Measurements from ENCODE around the gene ZEB2. TPM values are rescaled to one million over a fixed set of nuclear protein-coding genes. Genes with fewer than 3 reads are reported as not detected.

ZEB2 gene
- polyA plus RNA-seq, 2 of the 4 experiments (the other 2 are of a cell fraction), result 4.2 to 7.0 TPM

DNA sequence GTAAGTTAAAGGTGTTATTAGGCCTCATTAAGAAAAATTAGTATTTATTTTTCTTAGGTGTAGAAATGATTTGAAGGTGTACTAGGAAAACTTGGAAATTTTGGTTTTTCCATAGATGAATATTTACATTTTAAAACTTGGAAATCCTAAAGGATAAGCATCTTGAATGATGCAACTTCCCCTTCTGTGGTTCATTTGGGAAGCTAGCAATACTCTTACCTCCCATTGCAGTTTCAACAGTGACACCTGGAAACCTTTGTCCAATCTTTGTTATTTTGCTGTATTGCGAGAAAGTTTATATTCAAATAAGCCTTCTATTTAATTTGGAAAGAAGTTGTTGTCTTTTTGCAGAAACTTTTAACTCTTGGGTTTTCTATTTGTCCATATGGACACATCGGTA is 68.5 kb downstream of the ZEB2 start:
- TF ChIP-seq, protein P1, sequence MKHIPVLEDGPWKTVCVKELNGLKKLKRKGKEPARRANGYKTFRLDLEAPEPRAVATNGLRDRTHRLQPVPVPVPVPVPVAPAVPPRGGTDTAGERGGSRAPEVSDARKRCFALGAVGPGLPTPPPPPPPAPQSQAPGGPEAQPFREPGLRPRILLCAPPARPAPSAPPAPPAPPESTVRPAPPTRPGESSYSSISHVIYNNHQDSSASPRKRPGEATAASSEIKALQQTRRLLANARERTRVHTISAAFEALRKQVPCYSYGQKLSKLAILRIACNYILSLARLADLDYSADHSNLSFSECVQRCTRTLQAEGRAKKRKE (CRISPR knock-in tag; IDR thresholded peaks at IDR 0.05; ENCODE audit: low read depth), result no peak
- no peak for TF ChIP-seq SREBF2 (IDR thresholded peaks at IDR 0.05)
- no peak for TF ChIP-seq RCOR1 (IDR thresholded peaks at IDR 0.05; ENCODE audit: low read depth, low read length)
- no peak for TF ChIP-seq NFE2L2 (conservative IDR thresholded peaks at IDR 0.05; ENCODE audit: low read length)
- TF ChIP-seq ZSCAN20 (CRISPR knock-in tag; IDR thresholded peaks at IDR 0.05), result no peak
- TF ChIP-seq CEBPB (IDR thresholded peaks at IDR 0.05), result no peak
- TF ChIP-seq CHD2 (IDR thresholded peaks at IDR 0.05; ENCODE audit: low read length, partially characterized antibody), result no peak
- TF ChIP-seq GATA3 (IDR thresholded peaks at IDR 0.05; ENCODE audit: borderline replicate concordance), result no peak
- ATAC-seq (no peak), DNase-seq (ENCODE audit: low read depth in 1 of 2, low spot score in 1 of 2) (no peak), FAIRE-seq (no peak)
- Histone ChIP-seq H3K4me3 (no peak overlapping the region), H3K9me3 (no peaks in the 10 kb centered on the region), H3K27ac (no peak overlapping the region), H3K4me2 (no peak overlapping the region), H3K4me1 (peaks cover 27% of the 10 kb centered on the region)
- ChIA-PET POLR2A (no interaction called here), CTCF (interaction anchor here (1.2 kb wide), 1 partner anchor 22 kb away, joined by 3 read pairs; no protein-coding TSS in a partner anchor)
- 93% methylated on average over 2 of the region's 2 CpGs for WGBS (ENCODE audit: missing lambda C conversion rate)

DNA sequence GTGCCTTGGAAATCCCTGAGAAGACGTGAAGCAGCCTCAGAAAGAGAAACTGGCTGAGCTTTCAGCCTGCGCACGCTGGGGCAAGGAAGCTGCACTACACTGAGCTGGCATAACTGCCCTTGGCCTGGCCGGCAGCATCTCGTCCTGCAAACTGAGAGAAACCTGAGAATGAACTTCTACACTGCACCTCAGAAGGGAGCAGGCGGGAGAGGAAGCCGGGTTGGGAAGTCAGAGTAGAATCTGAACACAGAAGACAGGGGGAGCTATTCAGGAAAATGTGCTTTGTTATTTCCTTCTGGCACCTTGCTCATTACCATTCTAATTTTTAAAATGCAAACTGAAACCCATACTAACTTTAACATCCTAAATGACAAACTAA is 70.9 kb downstream of the ZEB2 start:
- Histone ChIP-seq H3K27ac (no peak overlapping the region), H3K4me2 (no peak overlapping the region), H3K9me3 (no peaks in the 10 kb centered on the region), H3K4me3 (no peak overlapping the region), H3K4me1 (peaks cover 11% of the 10 kb centered on the region)
- 86% methylated on average over 7 of the region's 7 CpGs for WGBS (ENCODE audit: missing lambda C conversion rate)
- POLR2A ChIA-PET, result no interaction called here
- TF ChIP-seq, protein P2, sequence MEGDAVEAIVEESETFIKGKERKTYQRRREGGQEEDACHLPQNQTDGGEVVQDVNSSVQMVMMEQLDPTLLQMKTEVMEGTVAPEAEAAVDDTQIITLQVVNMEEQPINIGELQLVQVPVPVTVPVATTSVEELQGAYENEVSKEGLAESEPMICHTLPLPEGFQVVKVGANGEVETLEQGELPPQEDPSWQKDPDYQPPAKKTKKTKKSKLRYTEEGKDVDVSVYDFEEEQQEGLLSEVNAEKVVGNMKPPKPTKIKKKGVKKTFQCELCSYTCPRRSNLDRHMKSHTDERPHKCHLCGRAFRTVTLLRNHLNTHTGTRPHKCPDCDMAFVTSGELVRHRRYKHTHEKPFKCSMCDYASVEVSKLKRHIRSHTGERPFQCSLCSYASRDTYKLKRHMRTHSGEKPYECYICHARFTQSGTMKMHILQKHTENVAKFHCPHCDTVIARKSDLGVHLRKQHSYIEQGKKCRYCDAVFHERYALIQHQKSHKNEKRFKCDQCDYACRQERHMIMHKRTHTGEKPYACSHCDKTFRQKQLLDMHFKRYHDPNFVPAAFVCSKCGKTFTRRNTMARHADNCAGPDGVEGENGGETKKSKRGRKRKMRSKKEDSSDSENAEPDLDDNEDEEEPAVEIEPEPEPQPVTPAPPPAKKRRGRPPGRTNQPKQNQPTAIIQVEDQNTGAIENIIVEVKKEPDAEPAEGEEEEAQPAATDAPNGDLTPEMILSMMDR (IDR thresholded peaks at IDR 0.05), result peak; percentile 18; the same call in 2 of the 3 replicates
- TF ChIP-seq HEYL (CRISPR knock-in tag; IDR thresholded peaks at IDR 0.05), result no peak
- TF ChIP-seq JUN (IDR thresholded peaks at IDR 0.05), result no peak
- TF ChIP-seq, protein P1 (CRISPR knock-in tag; IDR thresholded peaks at IDR 0.05; ENCODE audit: low read depth), result no peak
- TF ChIP-seq SMC3 (IDR thresholded peaks at IDR 0.05), result 0 out of 3 replicates have a peak, but pooled peaks have one; percentile 7
- FAIRE-seq (no peak), DNase-seq (ENCODE audit: low read depth in 1 of 2, low spot score in 1 of 2) (peak in 1 of 2 experiments; percentile 7), ATAC-seq (peak in 1 of 2 experiments; percentile 49; a peak in 3 of 6 replicates)
- CTCF ChIA-PET, result interaction anchor here (0.9 to 1.8 kb wide), 3 partner anchors 11 to 72 kb away, joined by 3 to 5 read pairs (median 3); no protein-coding TSS in a partner anchor

DNA sequence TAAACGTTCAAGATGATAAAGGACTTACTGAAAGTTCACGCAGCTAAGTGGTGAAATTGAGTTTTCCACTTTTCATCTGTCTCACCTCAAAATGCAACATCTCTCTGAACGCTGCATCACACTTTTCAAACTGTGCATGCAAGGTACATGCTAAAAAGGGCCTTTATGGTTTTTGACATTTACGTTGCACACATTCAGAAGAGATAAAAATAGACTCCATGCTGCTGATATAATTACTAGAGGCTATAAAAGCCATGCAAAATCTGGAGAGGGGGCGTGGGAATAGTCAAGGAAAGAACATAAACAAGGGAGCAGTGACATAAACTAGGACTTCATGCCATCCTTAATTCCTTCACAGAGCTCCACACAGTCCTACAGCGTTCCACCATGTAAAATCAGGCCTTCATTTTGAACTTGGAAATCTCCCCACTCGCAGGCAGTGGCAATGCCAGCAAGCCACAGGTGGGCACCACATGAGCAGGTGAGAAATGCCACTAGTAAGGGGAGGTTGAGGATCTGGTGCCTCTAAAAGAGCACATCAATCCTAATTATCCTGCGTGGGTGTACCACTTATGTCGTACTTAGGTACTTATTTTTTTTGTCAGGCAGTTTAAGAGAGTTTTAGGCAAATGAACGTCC is 71.4 kb downstream of the ZEB2 start:
- DNase-seq (ENCODE audit: low read depth in 1 of 2, low spot score in 1 of 2) (no peak), ATAC-seq (no peak), FAIRE-seq (no peak)
- Histone ChIP-seq H3K4me1 (peaks cover 11% of the 10 kb centered on the region), H3K4me2 (no peak overlapping the region), H3K9me3 (no peaks in the 10 kb centered on the region), H3K27ac (no peak overlapping the region), H3K4me3 (no peak overlapping the region)
- CTCF ChIA-PET, result interaction anchor here (1.1 to 1.8 kb wide), 3 partner anchors 11 to 71 kb away, joined by 3 to 5 read pairs (median 3); no protein-coding TSS in a partner anchor
- TF ChIP-seq EP300 (IDR thresholded peaks at IDR 0.05), result no peak
- TF ChIP-seq, protein P3, sequence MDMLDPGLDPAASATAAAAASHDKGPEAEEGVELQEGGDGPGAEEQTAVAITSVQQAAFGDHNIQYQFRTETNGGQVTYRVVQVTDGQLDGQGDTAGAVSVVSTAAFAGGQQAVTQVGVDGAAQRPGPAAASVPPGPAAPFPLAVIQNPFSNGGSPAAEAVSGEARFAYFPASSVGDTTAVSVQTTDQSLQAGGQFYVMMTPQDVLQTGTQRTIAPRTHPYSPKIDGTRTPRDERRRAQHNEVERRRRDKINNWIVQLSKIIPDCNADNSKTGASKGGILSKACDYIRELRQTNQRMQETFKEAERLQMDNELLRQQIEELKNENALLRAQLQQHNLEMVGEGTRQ (IDR thresholded peaks at IDR 0.05), result no peak
- TF ChIP-seq SREBF2 (IDR thresholded peaks at IDR 0.05), result no peak
- no peak for TF ChIP-seq RFX5 (IDR thresholded peaks at IDR 0.05)
- TF ChIP-seq ESRRA (IDR thresholded peaks at IDR 0.05; ENCODE audit: borderline replicate concordance, low read length), result no peak
- no peak for TF ChIP-seq HDAC2 (IDR thresholded peaks at IDR 0.05)
- TF ChIP-seq MYC (IDR thresholded peaks at IDR 0.05; ENCODE audit: borderline replicate concordance, low read length), result no peak
- no peak for TF ChIP-seq JUN (IDR thresholded peaks at IDR 0.05)
- no peak for TF ChIP-seq POLR2A (IDR thresholded peaks at IDR 0.05; ENCODE audit: low read length)
- TF ChIP-seq, protein P4, sequence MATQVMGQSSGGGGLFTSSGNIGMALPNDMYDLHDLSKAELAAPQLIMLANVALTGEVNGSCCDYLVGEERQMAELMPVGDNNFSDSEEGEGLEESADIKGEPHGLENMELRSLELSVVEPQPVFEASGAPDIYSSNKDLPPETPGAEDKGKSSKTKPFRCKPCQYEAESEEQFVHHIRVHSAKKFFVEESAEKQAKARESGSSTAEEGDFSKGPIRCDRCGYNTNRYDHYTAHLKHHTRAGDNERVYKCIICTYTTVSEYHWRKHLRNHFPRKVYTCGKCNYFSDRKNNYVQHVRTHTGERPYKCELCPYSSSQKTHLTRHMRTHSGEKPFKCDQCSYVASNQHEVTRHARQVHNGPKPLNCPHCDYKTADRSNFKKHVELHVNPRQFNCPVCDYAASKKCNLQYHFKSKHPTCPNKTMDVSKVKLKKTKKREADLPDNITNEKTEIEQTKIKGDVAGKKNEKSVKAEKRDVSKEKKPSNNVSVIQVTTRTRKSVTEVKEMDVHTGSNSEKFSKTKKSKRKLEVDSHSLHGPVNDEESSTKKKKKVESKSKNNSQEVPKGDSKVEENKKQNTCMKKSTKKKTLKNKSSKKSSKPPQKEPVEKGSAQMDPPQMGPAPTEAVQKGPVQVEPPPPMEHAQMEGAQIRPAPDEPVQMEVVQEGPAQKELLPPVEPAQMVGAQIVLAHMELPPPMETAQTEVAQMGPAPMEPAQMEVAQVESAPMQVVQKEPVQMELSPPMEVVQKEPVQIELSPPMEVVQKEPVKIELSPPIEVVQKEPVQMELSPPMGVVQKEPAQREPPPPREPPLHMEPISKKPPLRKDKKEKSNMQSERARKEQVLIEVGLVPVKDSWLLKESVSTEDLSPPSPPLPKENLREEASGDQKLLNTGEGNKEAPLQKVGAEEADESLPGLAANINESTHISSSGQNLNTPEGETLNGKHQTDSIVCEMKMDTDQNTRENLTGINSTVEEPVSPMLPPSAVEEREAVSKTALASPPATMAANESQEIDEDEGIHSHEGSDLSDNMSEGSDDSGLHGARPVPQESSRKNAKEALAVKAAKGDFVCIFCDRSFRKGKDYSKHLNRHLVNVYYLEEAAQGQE (IDR thresholded peaks at IDR 0.05), result no peak
- no peak for TF ChIP-seq TFCP2L1 (CRISPR knock-in tag; IDR thresholded peaks at IDR 0.05)
- TF ChIP-seq KDM1A (IDR thresholded peaks at IDR 0.05; ENCODE audit: low read depth), result no peak
- WGBS (ENCODE audit: missing lambda C conversion rate), result 81% methylated on average over 10 of the region's 10 CpGs
- POLR2A ChIA-PET, result no interaction called here
